Body of pancreas (tissue), 4 donors: ENCODE measurements around the gene PPDPF.

Experiments
- POLR2A ChIP-seq, 3 donors: fragments of 450-650 bp; IDR thresholded peaks; one replicate each; pipeline ENCODE4 v1.6.1; 2016; ENCODE audit warnings: antibody characterized with exemption in 3 of 3, mild to moderate bottlenecking in 2 of 3
- TF ChIP-seq, protein P1 (sequence below), 7 experiments: fragments of 450-650 bp in 4 of 7; fragments of 200-600 bp in 3 of 7; sonication (generic) in 3 of 7; IDR thresholded peaks; one replicate each; pipeline ENCODE4 v1.5.1; 2016 to 2019; ENCODE audit warnings: antibody characterized with exemption in 7 of 7

GRCh38 chr20:63475209-63475608 lies 45.4 kb upstream of the PPDPF start:
- TF ChIP-seq POLR2A (IDR thresholded peaks at IDR 0.05): no peak
- TF ChIP-seq, protein P1, sequence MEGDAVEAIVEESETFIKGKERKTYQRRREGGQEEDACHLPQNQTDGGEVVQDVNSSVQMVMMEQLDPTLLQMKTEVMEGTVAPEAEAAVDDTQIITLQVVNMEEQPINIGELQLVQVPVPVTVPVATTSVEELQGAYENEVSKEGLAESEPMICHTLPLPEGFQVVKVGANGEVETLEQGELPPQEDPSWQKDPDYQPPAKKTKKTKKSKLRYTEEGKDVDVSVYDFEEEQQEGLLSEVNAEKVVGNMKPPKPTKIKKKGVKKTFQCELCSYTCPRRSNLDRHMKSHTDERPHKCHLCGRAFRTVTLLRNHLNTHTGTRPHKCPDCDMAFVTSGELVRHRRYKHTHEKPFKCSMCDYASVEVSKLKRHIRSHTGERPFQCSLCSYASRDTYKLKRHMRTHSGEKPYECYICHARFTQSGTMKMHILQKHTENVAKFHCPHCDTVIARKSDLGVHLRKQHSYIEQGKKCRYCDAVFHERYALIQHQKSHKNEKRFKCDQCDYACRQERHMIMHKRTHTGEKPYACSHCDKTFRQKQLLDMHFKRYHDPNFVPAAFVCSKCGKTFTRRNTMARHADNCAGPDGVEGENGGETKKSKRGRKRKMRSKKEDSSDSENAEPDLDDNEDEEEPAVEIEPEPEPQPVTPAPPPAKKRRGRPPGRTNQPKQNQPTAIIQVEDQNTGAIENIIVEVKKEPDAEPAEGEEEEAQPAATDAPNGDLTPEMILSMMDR (IDR thresholded peaks at IDR 0.05): no peak
